H7 (cell line): ENCODE data around the gene PCCB. TPM values are rescaled to one million over a fixed set of nuclear protein-coding genes. Genes with fewer than 3 reads are reported as not detected.
"Not testable (repeated sequence)": the region's sequence is repeated elsewhere in the genome, so short reads cannot be mapped to it uniquely, and the experiment has no call there.

Experiments used
- DNase-seq: peaks from one replicate; pipeline ENCODE4 v3.0.0; 2012
- H3K27me3 ChIP-seq: 2 replicates; pipeline ENCODE4 v1.6.0; 2011; ENCODE audit warnings: mild to moderate bottlenecking, low read length; ENCODE audit not compliant: control insufficient read depth, insufficient read depth
- H3K36me3 ChIP-seq: replicated peaks from 2 replicates; pipeline ENCODE4 v1.5.1; 2011; ENCODE audit warnings: low read length; ENCODE audit not compliant: control insufficient read depth, insufficient read depth
- H3K4me3 ChIP-seq: 2 replicates; pipeline ENCODE4 v1.5.1; 2011; ENCODE audit warnings: low read depth, mild to moderate bottlenecking, control low read depth, low read length, moderate library complexity; ENCODE audit not compliant: insufficient read depth
- total RNA-seq: library from RNA; depleted of rRNA; stranded (reverse); fragments of >200 nt; shearing (Covaris generic); gene quantifications from 2 replicates; pipeline ENCODE4 v1.2.3, GENCODE V29; 2014; rRNA removed

Gene PCCB
- total RNA-seq, 1 experiment from 2014 or later = 98.0 TPM

DNA sequence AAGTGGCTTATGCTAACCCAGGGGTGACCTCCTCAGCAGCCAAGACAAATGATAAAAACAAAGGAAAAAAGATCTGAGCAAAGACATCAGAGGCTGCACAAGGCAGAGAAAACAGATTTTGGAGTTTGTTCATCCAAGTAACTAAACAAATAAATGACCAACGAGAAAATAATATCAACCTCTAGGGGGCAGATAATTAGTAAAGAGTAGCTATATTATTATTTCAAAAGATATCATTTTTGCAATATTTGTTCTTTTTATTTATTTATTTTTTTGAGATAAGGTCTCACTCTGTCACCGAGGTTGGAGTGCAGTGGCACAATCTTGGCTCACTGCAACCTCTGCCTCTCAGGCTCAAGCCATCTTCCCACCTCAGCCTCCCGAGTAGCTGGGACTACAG lies 101.8 kb downstream of the PCCB start:
- H3K27me3 ChIP-seq = no peaks in the 10 kb centered on the region
- H3K36me3 ChIP-seq = no peaks in the 10 kb centered on the region
- H3K4me3 ChIP-seq = no peak overlapping the region
- no peak for DNase-seq

DNA sequence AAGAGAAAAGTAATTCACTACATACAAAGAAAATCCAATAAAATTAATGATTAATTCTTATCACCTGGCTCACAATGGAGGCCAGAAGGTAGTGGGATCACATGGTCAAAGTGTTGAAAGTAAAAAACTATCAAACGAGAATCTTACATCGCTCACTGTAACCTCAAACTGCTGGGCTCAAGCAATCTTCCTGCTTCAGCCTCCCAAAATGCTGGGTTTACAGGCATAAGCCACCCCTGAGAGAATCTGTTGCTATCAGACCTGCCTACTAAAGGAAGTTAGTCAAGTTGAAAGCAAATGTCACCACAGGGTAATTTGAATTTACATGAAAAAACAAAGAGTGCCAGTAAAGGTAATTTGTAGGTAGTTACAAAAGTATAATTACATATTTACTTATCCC lies 103.3 kb downstream of the PCCB start:
- no peaks in the 10 kb centered on the region for H3K27me3 ChIP-seq
- H3K36me3 ChIP-seq = no peaks in the 10 kb centered on the region
- peak; percentile 23 for DNase-seq
- H3K4me3 ChIP-seq = no peak overlapping the region

- no peaks in the 10 kb centered on the region for H3K27me3 ChIP-seq
- H3K4me3 ChIP-seq = no peak overlapping the region
- no peaks in the 10 kb centered on the region for H3K36me3 ChIP-seq
- no peak for DNase-seq
Observed at GRCh38 chr3:136366289-136366688, 116.1 kb downstream of the PCCB start.

GRCh38 chr3:136375800-136376199 lies 125.7 kb downstream of the PCCB start:
- not testable (repeated sequence) for H3K27me3 ChIP-seq, DNase-seq, H3K36me3 ChIP-seq, H3K4me3 ChIP-seq

- DNase-seq = no peak
- Histone ChIP-seq H3K36me3 (no peaks in the 10 kb centered on the region), H3K4me3 (no peak overlapping the region), H3K27me3 (no peaks in the 10 kb centered on the region)
Observed at GRCh38 chr3:136377508-136377907, 127.4 kb downstream of the PCCB start.

DNA sequence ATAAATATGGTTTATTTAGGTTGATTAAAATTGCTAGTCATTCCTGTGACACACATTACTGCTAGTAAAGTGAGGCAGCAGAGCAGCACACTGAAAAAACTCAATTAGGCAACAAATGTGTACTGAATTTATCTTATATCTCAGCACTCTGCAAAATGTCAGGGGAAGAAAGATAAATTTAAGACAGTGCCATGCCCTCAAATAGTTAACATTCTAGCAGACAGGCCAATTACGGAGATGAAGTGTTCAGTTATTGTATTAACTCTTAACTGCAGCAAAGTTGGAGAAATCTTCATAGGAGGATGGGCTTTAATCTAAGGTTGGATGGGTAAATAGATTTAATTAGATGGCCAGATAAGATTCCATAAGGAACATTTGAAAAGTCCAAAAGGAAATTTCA lies 127.9 kb downstream of the PCCB start:
- H3K4me3 ChIP-seq = no peak overlapping the region
- H3K36me3 ChIP-seq = no peaks in the 10 kb centered on the region
- DNase-seq = no peak
- no peaks in the 10 kb centered on the region for H3K27me3 ChIP-seq

Other genes with a start within 250 kb of the PCCB start
- 10.7 and 16.3 TPM in 2 replicates for gene MSL2, start 54.0 kb upstream of the PCCB start, total RNA-seq